ENCODE data around the gene ELF3. TPM values are rescaled to one million over a fixed set of nuclear protein-coding genes. Genes with fewer than 3 reads are reported as not detected.

The ELF3 gene
- total and polyA plus RNA-seq, 2 of the 13 experiments (the other 11 are each of a cell fraction or from before 2014, with no cell fraction given), result 11.5 to 55.1 TPM

GRCh38 chr1:202005958-202006357 lies 4.4 kb upstream of the ELF3 start (continued):
- TF ChIP-seq ZNF512B (CRISPR knock-in tag; IDR thresholded peaks at IDR 0.05; ENCODE audit: borderline replicate concordance) (no peak), STAG1 (CRISPR knock-in tag; IDR thresholded peaks at IDR 0.05) (peak; percentile 71), SMC3 (IDR thresholded peaks at IDR 0.05; ENCODE audit: low read length) (peak; percentile 45; the same call in 1 of the 2 replicates), KAT8 (CRISPR knock-in tag; IDR thresholded peaks at IDR 0.05) (no peak), ZNF446 (CRISPR knock-in tag; IDR thresholded peaks at IDR 0.05) (no peak), FOXA1 (IDR thresholded peaks at IDR 0.05) (no peak), FOXA1 (CRISPR knock-in tag; IDR thresholded peaks at IDR 0.05) (peak; percentile 25; the same call in 1 of the 2 replicates), PPARG (CRISPR knock-in tag; conservative IDR thresholded peaks at IDR 0.05) (peak; percentile 40; the same call in 1 of the 2 replicates), EEA1 (CRISPR knock-in tag; IDR thresholded peaks at IDR 0.05; ENCODE audit: borderline replicate concordance) (no peak), PREB (CRISPR knock-in tag; IDR thresholded peaks at IDR 0.05) (no peak), TEAD3 (CRISPR knock-in tag; optimal IDR thresholded peaks at IDR 0.05; ENCODE audit: borderline replicate concordance) (peak; percentile 97), ZFYVE20 (CRISPR knock-in tag; IDR thresholded peaks at IDR 0.05; ENCODE audit: borderline replicate concordance, low read depth) (no peak)
- TF ChIP-seq, protein P1, sequence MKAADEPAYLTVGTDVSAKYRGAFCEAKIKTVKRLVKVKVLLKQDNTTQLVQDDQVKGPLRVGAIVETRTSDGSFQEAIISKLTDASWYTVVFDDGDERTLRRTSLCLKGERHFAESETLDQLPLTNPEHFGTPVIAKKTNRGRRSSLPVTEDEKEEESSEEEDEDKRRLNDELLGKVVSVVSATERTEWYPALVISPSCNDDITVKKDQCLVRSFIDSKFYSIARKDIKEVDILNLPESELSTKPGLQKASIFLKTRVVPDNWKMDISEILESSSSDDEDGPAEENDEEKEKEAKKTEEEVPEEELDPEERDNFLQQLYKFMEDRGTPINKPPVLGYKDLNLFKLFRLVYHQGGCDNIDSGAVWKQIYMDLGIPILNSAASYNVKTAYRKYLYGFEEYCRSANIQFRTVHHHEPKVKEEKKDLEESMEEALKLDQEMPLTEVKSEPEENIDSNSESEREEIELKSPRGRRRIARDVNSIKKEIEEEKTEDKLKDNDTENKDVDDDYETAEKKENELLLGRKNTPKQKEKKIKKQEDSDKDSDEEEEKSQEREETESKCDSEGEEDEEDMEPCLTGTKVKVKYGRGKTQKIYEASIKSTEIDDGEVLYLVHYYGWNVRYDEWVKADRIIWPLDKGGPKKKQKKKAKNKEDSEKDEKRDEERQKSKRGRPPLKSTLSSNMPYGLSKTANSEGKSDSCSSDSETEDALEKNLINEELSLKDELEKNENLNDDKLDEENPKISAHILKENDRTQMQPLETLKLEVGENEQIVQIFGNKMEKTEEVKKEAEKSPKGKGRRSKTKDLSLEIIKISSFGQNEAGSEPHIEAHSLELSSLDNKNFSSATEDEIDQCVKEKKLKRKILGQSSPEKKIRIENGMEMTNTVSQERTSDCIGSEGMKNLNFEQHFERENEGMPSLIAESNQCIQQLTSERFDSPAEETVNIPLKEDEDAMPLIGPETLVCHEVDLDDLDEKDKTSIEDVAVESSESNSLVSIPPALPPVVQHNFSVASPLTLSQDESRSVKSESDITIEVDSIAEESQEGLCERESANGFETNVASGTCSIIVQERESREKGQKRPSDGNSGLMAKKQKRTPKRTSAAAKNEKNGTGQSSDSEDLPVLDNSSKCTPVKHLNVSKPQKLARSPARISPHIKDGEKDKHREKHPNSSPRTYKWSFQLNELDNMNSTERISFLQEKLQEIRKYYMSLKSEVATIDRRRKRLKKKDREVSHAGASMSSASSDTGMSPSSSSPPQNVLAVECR (CRISPR knock-in tag; IDR thresholded peaks at IDR 0.05; ENCODE audit: borderline replicate concordance), result no peak
- TF ChIP-seq, protein P2, sequence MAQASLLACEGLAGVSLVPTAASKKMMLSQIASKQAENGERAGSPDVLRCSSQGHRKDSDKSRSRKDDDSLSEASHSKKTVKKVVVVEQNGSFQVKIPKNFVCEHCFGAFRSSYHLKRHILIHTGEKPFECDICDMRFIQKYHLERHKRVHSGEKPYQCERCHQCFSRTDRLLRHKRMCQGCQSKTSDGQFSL (CRISPR knock-in tag; IDR thresholded peaks at IDR 0.05), result 0 out of 2 replicates have a peak, but pooled peaks have one; percentile 37
- TF ChIP-seq, protein P3, sequence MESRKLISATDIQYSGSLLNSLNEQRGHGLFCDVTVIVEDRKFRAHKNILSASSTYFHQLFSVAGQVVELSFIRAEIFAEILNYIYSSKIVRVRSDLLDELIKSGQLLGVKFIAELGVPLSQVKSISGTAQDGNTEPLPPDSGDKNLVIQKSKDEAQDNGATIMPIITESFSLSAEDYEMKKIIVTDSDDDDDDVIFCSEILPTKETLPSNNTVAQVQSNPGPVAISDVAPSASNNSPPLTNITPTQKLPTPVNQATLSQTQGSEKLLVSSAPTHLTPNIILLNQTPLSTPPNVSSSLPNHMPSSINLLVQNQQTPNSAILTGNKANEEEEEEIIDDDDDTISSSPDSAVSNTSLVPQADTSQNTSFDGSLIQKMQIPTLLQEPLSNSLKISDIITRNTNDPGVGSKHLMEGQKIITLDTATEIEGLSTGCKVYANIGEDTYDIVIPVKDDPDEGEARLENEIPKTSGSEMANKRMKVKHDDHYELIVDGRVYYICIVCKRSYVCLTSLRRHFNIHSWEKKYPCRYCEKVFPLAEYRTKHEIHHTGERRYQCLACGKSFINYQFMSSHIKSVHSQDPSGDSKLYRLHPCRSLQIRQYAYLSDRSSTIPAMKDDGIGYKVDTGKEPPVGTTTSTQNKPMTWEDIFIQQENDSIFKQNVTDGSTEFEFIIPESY (CRISPR knock-in tag; IDR thresholded peaks at IDR 0.05), result peak; percentile 35; the same call in 1 of the 2 replicates
- TF ChIP-seq, protein P4, sequence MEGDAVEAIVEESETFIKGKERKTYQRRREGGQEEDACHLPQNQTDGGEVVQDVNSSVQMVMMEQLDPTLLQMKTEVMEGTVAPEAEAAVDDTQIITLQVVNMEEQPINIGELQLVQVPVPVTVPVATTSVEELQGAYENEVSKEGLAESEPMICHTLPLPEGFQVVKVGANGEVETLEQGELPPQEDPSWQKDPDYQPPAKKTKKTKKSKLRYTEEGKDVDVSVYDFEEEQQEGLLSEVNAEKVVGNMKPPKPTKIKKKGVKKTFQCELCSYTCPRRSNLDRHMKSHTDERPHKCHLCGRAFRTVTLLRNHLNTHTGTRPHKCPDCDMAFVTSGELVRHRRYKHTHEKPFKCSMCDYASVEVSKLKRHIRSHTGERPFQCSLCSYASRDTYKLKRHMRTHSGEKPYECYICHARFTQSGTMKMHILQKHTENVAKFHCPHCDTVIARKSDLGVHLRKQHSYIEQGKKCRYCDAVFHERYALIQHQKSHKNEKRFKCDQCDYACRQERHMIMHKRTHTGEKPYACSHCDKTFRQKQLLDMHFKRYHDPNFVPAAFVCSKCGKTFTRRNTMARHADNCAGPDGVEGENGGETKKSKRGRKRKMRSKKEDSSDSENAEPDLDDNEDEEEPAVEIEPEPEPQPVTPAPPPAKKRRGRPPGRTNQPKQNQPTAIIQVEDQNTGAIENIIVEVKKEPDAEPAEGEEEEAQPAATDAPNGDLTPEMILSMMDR (CRISPR knock-in tag; IDR thresholded peaks at IDR 0.05), result peak; percentile 60
